Measurements from ENCODE around the gene WDR41. TPM values are rescaled to one million over a fixed set of nuclear protein-coding genes. Genes with fewer than 3 reads are reported as not detected.
A peak's percentile ranks its signal among the peaks of the same experiment; 100 is the strongest.

WDR41 gene
- total RNA-seq, 1 experiment from 2014 or later: 39.8 TPM

DNA sequence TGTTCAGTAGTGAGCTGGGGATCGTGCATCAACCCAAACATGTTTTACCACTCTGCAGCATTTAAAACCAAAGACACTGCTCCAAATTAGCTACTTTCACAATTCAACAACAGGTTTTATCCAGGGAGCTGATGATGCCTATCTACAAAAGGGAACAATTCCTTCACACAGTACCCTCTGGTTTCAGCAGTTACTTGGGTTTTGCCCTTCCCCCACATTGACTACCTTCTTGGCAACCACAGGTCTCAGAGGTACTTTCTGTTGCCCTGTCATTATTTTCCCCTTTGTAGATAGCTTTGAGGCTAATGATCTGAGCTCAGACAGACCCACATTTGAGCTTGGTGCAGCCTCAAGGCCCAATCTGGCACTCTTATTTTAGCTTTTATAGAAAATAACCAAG, 96.1 kb downstream of the WDR41 start (continued):
- TF ChIP-seq, protein P1, sequence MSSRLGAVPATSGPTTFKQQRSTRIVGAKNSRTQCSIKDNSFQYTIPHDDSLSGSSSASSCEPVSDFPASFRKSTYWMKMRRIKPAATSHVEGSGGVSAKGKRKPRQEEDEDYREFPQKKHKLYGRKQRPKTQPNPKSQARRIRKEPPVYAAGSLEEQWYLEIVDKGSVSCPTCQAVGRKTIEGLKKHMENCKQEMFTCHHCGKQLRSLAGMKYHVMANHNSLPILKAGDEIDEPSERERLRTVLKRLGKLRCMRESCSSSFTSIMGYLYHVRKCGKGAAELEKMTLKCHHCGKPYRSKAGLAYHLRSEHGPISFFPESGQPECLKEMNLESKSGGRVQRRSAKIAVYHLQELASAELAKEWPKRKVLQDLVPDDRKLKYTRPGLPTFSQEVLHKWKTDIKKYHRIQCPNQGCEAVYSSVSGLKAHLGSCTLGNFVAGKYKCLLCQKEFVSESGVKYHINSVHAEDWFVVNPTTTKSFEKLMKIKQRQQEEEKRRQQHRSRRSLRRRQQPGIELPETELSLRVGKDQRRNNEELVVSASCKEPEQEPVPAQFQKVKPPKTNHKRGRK (CRISPR knock-in tag; IDR thresholded peaks at IDR 0.05; ENCODE audit: borderline replicate concordance): no peak
- TF ChIP-seq, protein P2, sequence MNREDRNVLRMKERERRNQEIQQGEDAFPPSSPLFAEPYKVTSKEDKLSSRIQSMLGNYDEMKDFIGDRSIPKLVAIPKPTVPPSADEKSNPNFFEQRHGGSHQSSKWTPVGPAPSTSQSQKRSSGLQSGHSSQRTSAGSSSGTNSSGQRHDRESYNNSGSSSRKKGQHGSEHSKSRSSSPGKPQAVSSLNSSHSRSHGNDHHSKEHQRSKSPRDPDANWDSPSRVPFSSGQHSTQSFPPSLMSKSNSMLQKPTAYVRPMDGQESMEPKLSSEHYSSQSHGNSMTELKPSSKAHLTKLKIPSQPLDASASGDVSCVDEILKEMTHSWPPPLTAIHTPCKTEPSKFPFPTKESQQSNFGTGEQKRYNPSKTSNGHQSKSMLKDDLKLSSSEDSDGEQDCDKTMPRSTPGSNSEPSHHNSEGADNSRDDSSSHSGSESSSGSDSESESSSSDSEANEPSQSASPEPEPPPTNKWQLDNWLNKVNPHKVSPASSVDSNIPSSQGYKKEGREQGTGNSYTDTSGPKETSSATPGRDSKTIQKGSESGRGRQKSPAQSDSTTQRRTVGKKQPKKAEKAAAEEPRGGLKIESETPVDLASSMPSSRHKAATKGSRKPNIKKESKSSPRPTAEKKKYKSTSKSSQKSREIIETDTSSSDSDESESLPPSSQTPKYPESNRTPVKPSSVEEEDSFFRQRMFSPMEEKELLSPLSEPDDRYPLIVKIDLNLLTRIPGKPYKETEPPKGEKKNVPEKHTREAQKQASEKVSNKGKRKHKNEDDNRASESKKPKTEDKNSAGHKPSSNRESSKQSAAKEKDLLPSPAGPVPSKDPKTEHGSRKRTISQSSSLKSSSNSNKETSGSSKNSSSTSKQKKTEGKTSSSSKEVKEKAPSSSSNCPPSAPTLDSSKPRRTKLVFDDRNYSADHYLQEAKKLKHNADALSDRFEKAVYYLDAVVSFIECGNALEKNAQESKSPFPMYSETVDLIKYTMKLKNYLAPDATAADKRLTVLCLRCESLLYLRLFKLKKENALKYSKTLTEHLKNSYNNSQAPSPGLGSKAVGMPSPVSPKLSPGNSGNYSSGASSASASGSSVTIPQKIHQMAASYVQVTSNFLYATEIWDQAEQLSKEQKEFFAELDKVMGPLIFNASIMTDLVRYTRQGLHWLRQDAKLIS (CRISPR knock-in tag; IDR thresholded peaks at IDR 0.05; ENCODE audit: borderline replicate concordance): no peak
- TF ChIP-seq, protein P3, sequence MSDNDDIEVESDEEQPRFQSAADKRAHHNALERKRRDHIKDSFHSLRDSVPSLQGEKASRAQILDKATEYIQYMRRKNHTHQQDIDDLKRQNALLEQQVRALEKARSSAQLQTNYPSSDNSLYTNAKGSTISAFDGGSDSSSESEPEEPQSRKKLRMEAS (CRISPR knock-in tag; IDR thresholded peaks at IDR 0.05): no peak
- TF ChIP-seq ZNF121 (CRISPR knock-in tag; IDR thresholded peaks at IDR 0.05) (no peak), NR1H2 (CRISPR knock-in tag; IDR thresholded peaks at IDR 0.05) (no peak)

DNA sequence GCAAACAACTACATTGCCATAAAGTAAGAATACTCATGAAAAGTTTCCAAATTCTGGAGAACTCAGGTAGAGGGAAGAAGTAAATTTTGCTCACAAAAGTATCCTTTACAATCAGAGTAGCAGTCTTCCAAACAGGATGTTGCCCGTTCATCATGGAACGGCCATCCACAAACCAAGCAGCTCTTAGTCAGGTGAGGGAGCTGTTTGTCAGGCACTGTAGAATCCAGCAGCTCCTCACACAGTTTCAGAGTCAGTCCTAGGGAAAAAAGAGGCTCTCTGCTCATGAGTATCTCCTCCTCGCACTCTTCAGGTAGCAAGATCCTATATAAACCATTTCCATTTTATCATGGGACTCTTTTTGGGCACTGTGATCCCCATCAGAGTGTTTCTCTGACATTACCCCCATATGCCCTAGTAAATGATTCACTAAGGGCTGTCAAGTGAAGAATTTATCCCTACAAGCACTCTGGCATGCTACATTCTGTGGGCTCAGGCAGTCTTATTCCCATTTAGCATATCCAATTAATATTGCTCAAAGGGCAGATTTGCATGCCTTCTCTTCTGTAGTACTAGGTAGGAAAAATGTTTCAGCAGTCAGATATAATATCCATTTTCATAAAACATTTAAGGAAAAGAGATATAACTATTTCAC, 97.9 kb downstream of the WDR41 start:
- POLR2A ChIA-PET: no interaction called here
- no peaks in the 10 kb centered on the region for H3K9me3 Mint-ChIP-seq
- H3K36me3 Mint-ChIP-seq: no peaks in the 10 kb centered on the region
- peak; percentile 51; the same call in 1 of the 2 replicates for ATAC-seq
- H3K4me1 Mint-ChIP-seq: peaks cover 10% of the 10 kb centered on the region
- no peak overlapping the region for H3K4me3 Mint-ChIP-seq
- no peak overlapping the region for H3K27ac Mint-ChIP-seq
- no peaks in the 10 kb centered on the region for H3K27me3 Mint-ChIP-seq (ENCODE audit: low read depth)
- TF ChIP-seq ZNF263 (CRISPR knock-in tag; IDR thresholded peaks at IDR 0.05; ENCODE audit: low read depth) (no peak), ESRRA (CRISPR knock-in tag; IDR thresholded peaks at IDR 0.05; ENCODE audit: borderline replicate concordance) (no peak), ETV6 (CRISPR knock-in tag; IDR thresholded peaks at IDR 0.05) (no peak), NR3C1 (CRISPR knock-in tag; conservative IDR thresholded peaks at IDR 0.05; ENCODE audit: low read depth) (no peak), NR1H2 (CRISPR knock-in tag; IDR thresholded peaks at IDR 0.05) (no peak)
- TF ChIP-seq, protein P4, sequence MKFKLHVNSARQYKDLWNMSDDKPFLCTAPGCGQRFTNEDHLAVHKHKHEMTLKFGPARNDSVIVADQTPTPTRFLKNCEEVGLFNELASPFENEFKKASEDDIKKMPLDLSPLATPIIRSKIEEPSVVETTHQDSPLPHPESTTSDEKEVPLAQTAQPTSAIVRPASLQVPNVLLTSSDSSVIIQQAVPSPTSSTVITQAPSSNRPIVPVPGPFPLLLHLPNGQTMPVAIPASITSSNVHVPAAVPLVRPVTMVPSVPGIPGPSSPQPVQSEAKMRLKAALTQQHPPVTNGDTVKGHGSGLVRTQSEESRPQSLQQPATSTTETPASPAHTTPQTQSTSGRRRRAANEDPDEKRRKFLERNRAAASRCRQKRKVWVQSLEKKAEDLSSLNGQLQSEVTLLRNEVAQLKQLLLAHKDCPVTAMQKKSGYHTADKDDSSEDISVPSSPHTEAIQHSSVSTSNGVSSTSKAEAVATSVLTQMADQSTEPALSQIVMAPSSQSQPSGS (CRISPR knock-in tag; IDR thresholded peaks at IDR 0.05; ENCODE audit: borderline replicate concordance, low read depth): no peak
- CTCF ChIA-PET: interaction anchor here (1.6 kb wide), 1 partner anchor 98 kb away, joined by 4 read pairs; the partner anchor contains the start of gene WDR41
- DNase-seq (ENCODE audit: low spot score): no peak

DNA sequence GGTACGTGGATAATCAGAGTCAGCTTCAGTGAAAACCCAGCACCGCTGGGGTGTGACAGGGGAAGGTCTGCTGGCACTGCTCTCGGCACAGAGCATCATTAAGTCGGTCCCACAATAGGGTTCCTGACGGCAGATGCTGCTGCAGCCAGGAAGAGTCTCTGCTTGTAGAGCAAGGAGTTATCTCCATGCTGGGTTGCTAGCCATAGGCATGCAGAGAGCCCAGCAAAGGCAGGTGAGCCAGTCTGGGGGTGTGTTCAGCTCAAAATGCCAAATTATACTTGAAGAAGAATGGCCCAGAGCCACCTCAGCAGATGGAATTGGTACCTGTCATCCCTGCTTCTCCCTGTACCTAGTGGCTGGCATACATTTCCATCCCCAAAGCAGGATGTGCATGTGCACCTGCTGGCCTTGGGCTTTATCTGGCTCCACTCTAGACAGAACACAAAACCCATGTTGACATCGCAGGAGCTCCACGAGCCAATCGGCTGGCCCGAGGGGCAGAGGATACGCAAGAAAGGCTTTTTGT, 100.8 kb downstream of the WDR41 start:
- POLR2A ChIA-PET: no interaction called here
- H3K9me3 Mint-ChIP-seq: peaks cover 10% of the 10 kb centered on the region
- H3K4me1 Mint-ChIP-seq: peaks cover 9% of the 10 kb centered on the region
- DNase-seq (ENCODE audit: low spot score) (no peak), ATAC-seq (no peak)
- CTCF ChIA-PET: no interaction called here
- TF ChIP-seq, protein P5, sequence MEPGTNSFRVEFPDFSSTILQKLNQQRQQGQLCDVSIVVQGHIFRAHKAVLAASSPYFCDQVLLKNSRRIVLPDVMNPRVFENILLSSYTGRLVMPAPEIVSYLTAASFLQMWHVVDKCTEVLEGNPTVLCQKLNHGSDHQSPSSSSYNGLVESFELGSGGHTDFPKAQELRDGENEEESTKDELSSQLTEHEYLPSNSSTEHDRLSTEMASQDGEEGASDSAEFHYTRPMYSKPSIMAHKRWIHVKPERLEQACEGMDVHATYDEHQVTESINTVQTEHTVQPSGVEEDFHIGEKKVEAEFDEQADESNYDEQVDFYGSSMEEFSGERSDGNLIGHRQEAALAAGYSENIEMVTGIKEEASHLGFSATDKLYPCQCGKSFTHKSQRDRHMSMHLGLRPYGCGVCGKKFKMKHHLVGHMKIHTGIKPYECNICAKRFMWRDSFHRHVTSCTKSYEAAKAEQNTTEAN (CRISPR knock-in tag; IDR thresholded peaks at IDR 0.05): no peak
- TF ChIP-seq HMGA2 (CRISPR knock-in tag; IDR thresholded peaks at IDR 0.05) (no peak), RELA (CRISPR knock-in tag; IDR thresholded peaks at IDR 0.05; ENCODE audit: borderline replicate concordance) (no peak), FOXK1 (CRISPR knock-in tag; IDR thresholded peaks at IDR 0.05) (no peak)
- TF ChIP-seq, protein P1 (CRISPR knock-in tag; IDR thresholded peaks at IDR 0.05; ENCODE audit: borderline replicate concordance): no peak
- H3K4me3 Mint-ChIP-seq: no peak overlapping the region
- no peaks in the 10 kb centered on the region for H3K36me3 Mint-ChIP-seq
- H3K27me3 Mint-ChIP-seq (ENCODE audit: low read depth): no peaks in the 10 kb centered on the region; the same call in 1 of the 2 replicates
- H3K27ac Mint-ChIP-seq: no peak overlapping the region
